Left forelimb (tissue), 1 donor: ENCODE data around the gene SLC2A1.

ENCODE experiments used
- DNase-seq: peaks from one replicate; pipeline ENCODE4 v3.0.0-alpha.2; 2018; ENCODE audit warnings: low spot score

SLC2A1 gene

DNA sequence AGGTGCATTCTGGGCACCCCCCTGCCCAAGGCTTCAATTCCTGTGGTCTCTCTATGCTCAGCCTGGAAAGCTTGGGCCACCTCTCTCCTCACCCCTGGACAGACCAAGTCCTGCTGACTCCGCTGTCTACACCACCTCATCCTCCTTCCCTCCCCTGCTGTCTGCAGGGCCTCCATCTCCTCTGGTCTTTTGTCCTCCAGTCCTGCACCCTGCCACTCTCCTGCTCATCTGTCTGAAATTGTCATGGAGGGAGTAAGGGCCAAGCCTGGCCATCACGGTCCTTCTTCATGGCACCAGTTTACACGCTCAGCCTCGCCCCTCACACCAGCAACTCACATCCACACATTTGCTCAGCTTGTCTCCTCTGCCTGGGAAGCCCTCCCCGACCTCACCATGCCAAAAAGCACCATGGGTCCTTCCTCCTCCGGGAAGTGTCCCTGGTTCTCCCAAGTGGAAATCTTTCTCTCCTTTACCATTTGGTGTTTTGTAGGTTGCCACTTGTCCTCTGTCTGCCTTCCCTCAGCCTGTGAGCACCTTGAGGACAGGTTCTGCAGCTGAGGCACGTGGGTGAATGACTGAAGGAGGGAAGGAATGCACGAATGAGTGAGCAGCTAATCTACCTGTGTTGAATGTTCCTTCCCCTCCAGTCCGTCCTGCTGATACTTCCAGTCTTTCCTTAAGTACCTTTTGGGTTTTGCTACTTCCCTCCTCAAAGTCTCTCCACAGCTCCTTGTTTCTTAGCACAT is 2.1 kb upstream of the SLC2A1 start:
- no peak for DNase-seq

DNA sequence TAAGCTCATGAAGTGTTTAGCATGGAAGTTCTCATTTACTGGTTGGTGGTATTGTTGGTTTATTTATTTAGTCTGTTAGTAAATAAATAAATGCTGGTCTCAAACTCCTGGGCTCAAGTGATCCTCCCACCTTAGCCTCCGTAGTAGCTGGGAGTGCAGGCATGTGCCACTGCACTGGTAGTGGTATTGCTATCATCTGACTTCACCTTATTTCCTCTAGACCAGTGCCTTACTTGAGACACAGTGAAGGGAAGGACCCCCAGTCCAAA is 1.4 kb upstream of the SLC2A1 start:
- no peak for DNase-seq

DNA sequence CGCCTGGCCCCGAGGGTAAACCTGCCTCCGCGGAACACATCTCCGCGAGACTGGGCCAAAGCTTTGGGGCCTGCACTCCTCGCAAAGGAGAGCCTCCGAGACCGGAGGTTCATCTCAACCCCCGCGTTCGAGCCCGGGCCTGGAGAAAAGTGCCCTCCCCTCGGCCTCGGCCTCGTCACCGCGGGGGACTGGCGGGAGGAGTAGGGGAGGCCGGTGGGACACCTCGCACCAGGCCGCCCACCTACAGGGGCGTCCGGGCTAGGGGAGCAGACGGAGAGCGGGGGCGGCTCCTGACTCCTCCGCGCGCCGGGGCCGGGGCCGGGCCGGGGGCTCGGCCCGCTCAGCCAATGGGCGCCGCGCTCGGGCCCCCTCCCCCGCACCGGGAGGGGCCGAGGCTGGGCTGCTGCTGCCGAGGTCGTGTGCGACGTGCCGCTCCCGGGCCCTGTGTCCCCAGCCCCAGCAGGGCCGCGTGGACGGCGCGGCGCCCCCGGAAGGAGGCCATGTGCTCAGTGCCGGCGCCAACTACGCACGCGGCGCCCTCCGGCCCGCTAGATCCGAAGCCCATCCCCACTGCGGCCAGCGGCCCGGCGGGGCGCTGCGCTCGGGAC is 684 bp downstream of the SLC2A1 start:
- DNase-seq = peak; percentile 85

GRCh38 chr1:42957229-42957879 is 1.3 kb downstream of the SLC2A1 start:
- DNase-seq = peak; percentile 37

- no peak for DNase-seq
These were observed 1.9 kb downstream of the SLC2A1 start for GRCh38 chr1:42956739-42957138.

DNA sequence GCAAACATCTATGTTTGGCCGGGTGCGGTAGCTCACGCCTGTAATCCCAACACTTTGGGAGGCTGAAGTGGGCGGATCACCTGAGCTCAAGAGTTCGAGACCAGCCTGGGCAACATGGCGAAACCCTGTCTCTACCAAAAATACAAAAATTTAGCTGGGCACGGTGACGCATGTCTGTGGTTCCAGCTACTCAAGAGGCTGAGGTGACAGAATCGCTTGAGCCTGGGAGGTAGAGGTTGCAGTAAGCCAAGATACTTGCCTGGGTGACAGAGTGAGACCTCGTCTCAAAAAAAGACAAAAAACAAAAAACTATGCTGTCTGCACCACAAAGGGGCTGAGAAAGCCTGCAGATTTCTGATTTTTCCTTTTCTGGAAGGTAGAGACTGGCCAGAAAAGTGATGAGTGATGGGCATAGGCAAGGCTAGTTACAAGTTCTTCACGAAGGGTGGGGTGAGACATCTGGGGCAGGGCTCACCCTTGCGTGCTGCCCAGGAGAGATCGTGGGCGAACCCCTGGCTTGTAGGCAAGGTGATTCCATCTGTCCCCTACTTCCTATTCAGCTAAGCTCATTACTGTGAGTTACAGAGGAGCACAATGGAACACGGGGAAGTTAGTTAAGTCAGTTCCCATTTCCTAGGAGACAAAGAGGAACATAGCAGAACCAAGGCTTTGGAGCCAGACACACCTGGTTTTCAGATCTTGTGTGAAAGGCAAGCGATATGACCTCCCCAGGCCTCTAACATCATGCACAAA is 3.2 kb downstream of the SLC2A1 start:
- no peak for DNase-seq

GRCh38 chr1:42953182-42954180 is 5.2 kb downstream of the SLC2A1 start:
- DNase-seq = no peak

- DNase-seq = no peak
These were observed 6.2 kb downstream of the SLC2A1 start for GRCh38 chr1:42952303-42953001.

- no peak for DNase-seq
These were observed 7.1 kb downstream of the SLC2A1 start for GRCh38 chr1:42951588-42951987.

GRCh38 chr1:42950116-42950481 is 8.6 kb downstream of the SLC2A1 start:
- no peak for DNase-seq

- no peak for DNase-seq
These were observed 9.2 kb downstream of the SLC2A1 start for GRCh38 chr1:42949312-42950115.

- DNase-seq = no peak
These were observed 10.5 kb downstream of the SLC2A1 start for GRCh38 chr1:42947965-42948732.

GRCh38 chr1:42947117-42947516 is 11.6 kb downstream of the SLC2A1 start:
- DNase-seq = no peak

- DNase-seq = no peak
These were observed 12.4 kb downstream of the SLC2A1 start for GRCh38 chr1:42946120-42946898.

- DNase-seq = no peak
These were observed 13.5 kb downstream of the SLC2A1 start for GRCh38 chr1:42945164-42945563.

DNA sequence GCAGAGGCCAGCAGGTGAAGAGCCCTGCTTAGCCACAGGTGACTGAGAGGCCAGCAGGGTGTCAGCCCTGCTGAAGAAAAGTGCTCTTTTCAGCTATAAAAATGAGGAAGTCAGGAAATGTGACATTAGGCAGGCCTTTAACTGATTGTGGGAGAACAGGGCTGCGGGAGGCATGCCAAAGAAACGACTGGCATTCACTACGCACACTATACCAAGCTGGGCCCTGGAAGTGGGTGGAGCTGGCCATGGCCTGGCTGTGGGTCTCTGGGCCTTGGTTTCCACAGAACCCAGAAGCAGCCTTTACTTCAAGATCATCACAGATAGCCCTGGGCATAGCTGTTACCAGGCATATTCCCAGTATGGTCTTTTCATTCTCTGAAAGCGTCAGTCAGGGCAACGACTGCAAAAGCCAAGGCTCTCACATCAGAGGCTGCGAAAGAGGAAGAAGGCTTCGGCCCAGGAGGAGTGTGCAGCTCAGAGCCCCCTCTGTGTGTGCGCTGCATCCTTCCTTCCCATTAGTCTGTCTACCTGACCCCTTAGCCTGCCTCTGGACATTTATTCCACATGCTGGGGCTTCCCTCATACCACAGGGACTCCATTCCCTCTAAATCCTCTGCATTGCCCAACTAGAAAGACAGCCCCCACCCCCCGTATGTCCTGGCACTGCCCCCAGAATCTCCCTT is 14.3 kb downstream of the SLC2A1 start:
- DNase-seq = no peak

DNA sequence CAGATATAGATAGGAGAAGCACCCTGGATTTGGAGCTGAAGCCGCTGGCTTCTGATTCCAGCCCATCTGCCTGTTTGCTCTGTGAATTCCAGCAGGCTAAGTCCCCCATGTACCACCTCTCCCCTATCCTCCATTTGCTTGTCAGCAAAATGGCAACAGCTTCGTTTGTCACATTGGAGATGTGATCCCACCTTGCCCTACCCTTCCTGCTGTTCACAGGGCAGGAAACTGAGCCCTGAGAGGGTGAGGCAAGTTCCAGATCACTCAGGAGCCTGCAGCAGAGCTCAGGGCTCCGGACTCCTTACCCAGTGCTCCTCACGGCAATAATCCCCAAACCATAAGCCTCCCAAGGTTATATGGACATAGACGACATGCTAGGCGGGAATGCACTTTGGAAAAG is 14.9 kb downstream of the SLC2A1 start:
- DNase-seq = no peak

GRCh38 chr1:42943166-42943565 is 15.5 kb downstream of the SLC2A1 start:
- DNase-seq = no peak
